ENCODE data around the gene EGFR.

GRCh38 chr7:55127622-55128081 lies 108.8 kb downstream of the EGFR start:
- TF ChIP-seq, protein P1, sequence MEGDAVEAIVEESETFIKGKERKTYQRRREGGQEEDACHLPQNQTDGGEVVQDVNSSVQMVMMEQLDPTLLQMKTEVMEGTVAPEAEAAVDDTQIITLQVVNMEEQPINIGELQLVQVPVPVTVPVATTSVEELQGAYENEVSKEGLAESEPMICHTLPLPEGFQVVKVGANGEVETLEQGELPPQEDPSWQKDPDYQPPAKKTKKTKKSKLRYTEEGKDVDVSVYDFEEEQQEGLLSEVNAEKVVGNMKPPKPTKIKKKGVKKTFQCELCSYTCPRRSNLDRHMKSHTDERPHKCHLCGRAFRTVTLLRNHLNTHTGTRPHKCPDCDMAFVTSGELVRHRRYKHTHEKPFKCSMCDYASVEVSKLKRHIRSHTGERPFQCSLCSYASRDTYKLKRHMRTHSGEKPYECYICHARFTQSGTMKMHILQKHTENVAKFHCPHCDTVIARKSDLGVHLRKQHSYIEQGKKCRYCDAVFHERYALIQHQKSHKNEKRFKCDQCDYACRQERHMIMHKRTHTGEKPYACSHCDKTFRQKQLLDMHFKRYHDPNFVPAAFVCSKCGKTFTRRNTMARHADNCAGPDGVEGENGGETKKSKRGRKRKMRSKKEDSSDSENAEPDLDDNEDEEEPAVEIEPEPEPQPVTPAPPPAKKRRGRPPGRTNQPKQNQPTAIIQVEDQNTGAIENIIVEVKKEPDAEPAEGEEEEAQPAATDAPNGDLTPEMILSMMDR (IDR thresholded peaks at IDR 0.05), result no peak
- no peak for TF ChIP-seq POLR2A (IDR thresholded peaks at IDR 0.05)

Data from lower leg skin (tissue), 3 donors.